GM23338 (cell line): ENCODE data around the gene HSD11B2. TPM values are rescaled to one million over a fixed set of nuclear protein-coding genes. Genes with fewer than 3 reads are reported as not detected.

Experiments used
- ATAC-seq: fragments of 200-7000 bp; cut with Tn5 transposase; 3 replicates; pipeline ENCODE4 v1.9.1; 2020
- DNase-seq: peaks from one replicate; pipeline ENCODE4 v3.0.0-alpha.2; 2015; ENCODE audit warnings: low spot score
- H2AFZ ChIP-seq: fragments of 200-600 bp; sonication (generic); 2 replicates; pipeline ENCODE4 v1.8.0; 2016; ENCODE audit warnings: antibody characterized with exemption, mild to moderate bottlenecking, moderate library complexity
- H3F3A ChIP-seq: fragments of 200-600 bp; sonication (generic); replicated peaks from 2 replicates; pipeline ENCODE4 v1.8.0; 2017; ENCODE audit warnings: antibody characterized with exemption, mixed run types, low read depth
- H3K27ac ChIP-seq: fragments of 200-600 bp; sonication (generic); 2 replicates; pipeline ENCODE4 v1.6.1; 2016; ENCODE audit warnings: low read depth
- H3K27me3 ChIP-seq: fragments of 200-600 bp; sonication (generic); 2 replicates; pipeline ENCODE4 v1.8.0; 2016; ENCODE audit warnings: mild to moderate bottlenecking, mixed run types, moderate library complexity; ENCODE audit not compliant: insufficient read depth
- H3K36me3 ChIP-seq: fragments of 200-600 bp; sonication (generic); 2 replicates; pipeline ENCODE4 v1.8.0; 2016; ENCODE audit warnings: mild to moderate bottlenecking; ENCODE audit not compliant: insufficient read depth
- H3K4me1 ChIP-seq: fragments of 200-600 bp; sonication (generic); 2 replicates; pipeline ENCODE4 v1.8.0; 2016; ENCODE audit warnings: mild to moderate bottlenecking, moderate library complexity; ENCODE audit not compliant: insufficient read depth
- H3K4me2 ChIP-seq: fragments of 200-600 bp; sonication (generic); 2 replicates; pipeline ENCODE4 v1.7.1; 2017; ENCODE audit warnings: mixed run types
- H3K4me3 ChIP-seq: fragments of 200-600 bp; sonication (generic); 2 replicates; pipeline ENCODE4 v1.6.1; 2016; ENCODE audit warnings: mixed run types
- H3K79me2 ChIP-seq: fragments of 200-600 bp; sonication (generic); replicated peaks from 2 replicates; pipeline ENCODE4 v1.8.0; 2017; ENCODE audit warnings: mild to moderate bottlenecking; ENCODE audit not compliant: insufficient read depth
- H3K9me2 ChIP-seq: fragments of 200-600 bp; sonication (generic); 2 replicates; pipeline ENCODE4 v1.8.0; 2017; ENCODE audit not compliant: insufficient read depth
- H4K20me1 ChIP-seq: fragments of 200-600 bp; sonication (generic); replicated peaks from 2 replicates; pipeline ENCODE4 v1.8.0; 2017; ENCODE audit warnings: mild to moderate bottlenecking; ENCODE audit not compliant: insufficient read depth
- H3K27ac Mint-ChIP-seq: 2 replicates; pipeline ENCODE4 v1.8.0; 2020; ENCODE audit warnings: inconsistent platforms, mild to moderate bottlenecking, moderate library complexity, mixed read lengths
- H3K27me3 Mint-ChIP-seq: 3 replicates; pipeline ENCODE4 v1.8.0; 2022; ENCODE audit warnings: low read depth, mild to moderate bottlenecking, moderate library complexity, mixed read lengths, inconsistent platforms; ENCODE audit not compliant: insufficient read depth, poor library complexity
- H3K36me3 Mint-ChIP-seq: 3 replicates; pipeline ENCODE4 v1.8.0; 2021; ENCODE audit warnings: low read depth, mild to moderate bottlenecking, inconsistent platforms, moderate library complexity, mixed read lengths
- H3K4me1 Mint-ChIP-seq: 3 replicates; pipeline ENCODE4 v1.8.0; 2020; ENCODE audit warnings: mild to moderate bottlenecking, inconsistent platforms, mixed read lengths
- H3K4me3 Mint-ChIP-seq: 3 replicates; pipeline ENCODE4 v1.8.0; 2021; ENCODE audit warnings: moderate library complexity, mild to moderate bottlenecking, inconsistent platforms, mixed read lengths
- H3K9me3 Mint-ChIP-seq: 3 replicates; pipeline ENCODE4 v1.8.0; 2020; ENCODE audit warnings: moderate library complexity, mild to moderate bottlenecking, inconsistent platforms, mixed read lengths
- CREB1 ChIP-seq: fragments of 250-450 bp; sonication (Bioruptor Pico); IDR thresholded peaks from 2 replicates; pipeline ENCODE4 v1.5.0; 2020; ENCODE audit warnings: low read depth, mild to moderate bottlenecking, moderate library complexity
- CTCF ChIP-seq, 2 experiments: fragments of 200-600 bp in 1 of 2; sonication (generic) in 1 of 2; conservative IDR thresholded peaks; 2 replicates each; pipeline versions ENCODE4 v1.5.1 to v1.6.1; 2016 to 2017; ENCODE audit warnings: antibody characterized with exemption in 2 of 2, low read depth in 2 of 2, mild to moderate bottlenecking in 2 of 2, moderate library complexity in 1 of 2
- ETS1 ChIP-seq: IDR thresholded peaks from 2 replicates; pipeline ENCODE4 v1.6.1; 2016; ENCODE audit warnings: antibody characterized with exemption
- EZH2 ChIP-seq: fragments of 200-600 bp; sonication (generic); IDR thresholded peaks from one replicate; pipeline ENCODE4 v1.8.0; 2017; ENCODE audit warnings: antibody characterized with exemption, mild to moderate bottlenecking, low read depth; ENCODE audit not compliant: unreplicated experiment
- JUNB ChIP-seq: IDR thresholded peaks from one replicate; pipeline ENCODE4 v1.6.1; 2016; ENCODE audit warnings: antibody characterized with exemption; ENCODE audit not compliant: unreplicated experiment
- POLR2AphosphoS5 ChIP-seq: IDR thresholded peaks from 2 replicates; pipeline ENCODE4 v1.6.1; 2016; ENCODE audit warnings: antibody characterized with exemption, low read depth
- REST ChIP-seq: IDR thresholded peaks from one replicate; pipeline ENCODE4 v1.6.1; 2018; ENCODE audit warnings: antibody characterized with exemption; ENCODE audit not compliant: unreplicated experiment
- STAT1 ChIP-seq: IDR thresholded peaks from one replicate; pipeline ENCODE4 v1.6.1; 2016; ENCODE audit warnings: antibody characterized with exemption; ENCODE audit not compliant: unreplicated experiment
- ZNF331 ChIP-seq: fragments of 250-450 bp; sonication (Bioruptor Pico); IDR thresholded peaks from 2 replicates; pipeline ENCODE4 v1.5.0; 2020; ENCODE audit warnings: low read depth, mild to moderate bottlenecking, moderate library complexity
- ZNF462 ChIP-seq: fragments of 250-450 bp; sonication (Bioruptor Pico); IDR thresholded peaks from 2 replicates; pipeline ENCODE4 v1.5.0; 2020; ENCODE audit warnings: mild to moderate bottlenecking, moderate library complexity
- polyA plus RNA-seq: library from polyadenylated mRNA; unstranded; fragments of >200 nt; fragmentation: Nextera tagmentation; extraction: Ambion mirVana; gene quantifications from 2 replicates; pipeline ENCODE4 v1.2.1, GENCODE V29; 2016
- total RNA-seq: library from RNA; depleted of rRNA; stranded (reverse); fragments of >200 nt; shearing (Covaris generic); gene quantifications from 2 replicates; pipeline ENCODE4 v1.2.3, GENCODE V29; 2014

The HSD11B2 gene
- total and polyA plus RNA-seq, 2 experiments from 2014 or later = 14.8 to 23.0 TPM

GRCh38 chr16:67468731-67469130 is 37.8 kb downstream of the HSD11B2 start:
- H3K4me2 ChIP-seq = no peak overlapping the region
- no peak overlapping the region for H3K4me3 Mint-ChIP-seq
- no peak overlapping the region for H3K27ac ChIP-seq
- no peaks in the 10 kb centered on the region for H3K36me3 Mint-ChIP-seq
- ATAC-seq (no peak), DNase-seq (no peak)
- no peaks in the 10 kb centered on the region for H3K27me3 Mint-ChIP-seq
- H3F3A ChIP-seq = 0 out of 2 replicates have a peak, but pooled peaks cover 2% of the 10 kb centered on the region
- TF ChIP-seq STAT1 (no peak), REST (no peak), CREB1 (CRISPR knock-in tag) (no peak), JUNB (no peak)
- H3K9me2 ChIP-seq = no peaks in the 10 kb centered on the region
- H3K4me1 Mint-ChIP-seq = peaks cover 4% of the 10 kb centered on the region; the same call in 1 of the 3 replicates
- H3K4me3 ChIP-seq = no peak overlapping the region
- H3K79me2 ChIP-seq = peaks cover 5% of the 10 kb centered on the region; the same call in 1 of the 2 replicates
- peaks cover 15% of the 10 kb centered on the region; the same call in 1 of the 2 replicates for H4K20me1 ChIP-seq
- no peak overlapping the region for H2AFZ ChIP-seq
- no peaks in the 10 kb centered on the region for H3K4me1 ChIP-seq
- no peaks in the 10 kb centered on the region for H3K36me3 ChIP-seq
- no peak overlapping the region for H3K27ac Mint-ChIP-seq
- H3K9me3 Mint-ChIP-seq = no peaks in the 10 kb centered on the region; the same call in 2 of the 3 replicates
- no peaks in the 10 kb centered on the region for H3K27me3 ChIP-seq

GRCh38 chr16:67470359-67470758 is 39.4 kb downstream of the HSD11B2 start:
- Histone ChIP-seq H3F3A (0 out of 2 replicates have a peak, but pooled peaks cover 2% of the 10 kb centered on the region), H3K36me3 (no peaks in the 10 kb centered on the region), H3K27me3 (no peaks in the 10 kb centered on the region), H3K79me2 (peaks cover 13% of the 10 kb centered on the region), H3K4me2 (no peak overlapping the region), H3K9me2 (no peaks in the 10 kb centered on the region), H3K27ac (no peak overlapping the region), H2AFZ (no peak overlapping the region), H3K4me3 (no peak overlapping the region), H3K4me1 (no peaks in the 10 kb centered on the region), H4K20me1 (peaks cover 10% of the 10 kb centered on the region; the same call in 1 of the 2 replicates)
- no peak overlapping the region for H3K27ac Mint-ChIP-seq
- peaks cover 1% of the 10 kb centered on the region for H3K27me3 Mint-ChIP-seq
- no peaks in the 10 kb centered on the region; the same call in 2 of the 3 replicates for H3K9me3 Mint-ChIP-seq
- no peak overlapping the region for H3K4me3 Mint-ChIP-seq
- peaks cover 3% of the 10 kb centered on the region; the same call in 1 of the 3 replicates for H3K4me1 Mint-ChIP-seq
- ATAC-seq (no peak), DNase-seq (no peak)
- no peaks in the 10 kb centered on the region for H3K36me3 Mint-ChIP-seq
- no peak for TF ChIP-seq EZH2
- TF ChIP-seq ZNF331 (CRISPR knock-in tag) = no peak
- TF ChIP-seq POLR2AphosphoS5 = no peak
- TF ChIP-seq ZNF462 (CRISPR knock-in tag) = no peak
- TF ChIP-seq ETS1 = no peak
- TF ChIP-seq CTCF (conservative IDR thresholded peaks at IDR 0.05; ENCODE audit: low read depth in 2 of 2) = no peak
